ENCODE data around the gene MRPL11.

GRCh38 chr11:66462010-66462409 is 23.4 kb upstream of the MRPL11 start:
- no peak for TF ChIP-seq EZH2phosphoT487 (IDR thresholded peaks at IDR 0.05; ENCODE audit: insufficient read depth, low read depth)
- no peak for TF ChIP-seq EZH2 (IDR thresholded peaks at IDR 0.05; ENCODE audit: insufficient read depth, poor library complexity, severe bottlenecking)
